Liver (tissue), 3 donors: ENCODE results near the gene ATP4B.

Experiments used
- ATF3 ChIP-seq: IDR thresholded peaks from 2 replicates; pipeline ENCODE4 v1.6.1; 2016; ENCODE audit warnings: antibody characterized with exemption
- CTCF ChIP-seq: fragments of 150-350 bp; IDR thresholded peaks from 2 replicates; pipeline ENCODE4 v1.5.1; 2017; ENCODE audit warnings: improper control_type of control experiment, low read depth, low read length; ENCODE audit not compliant: missing input control
- EGR1 ChIP-seq, 2 donors: IDR thresholded peaks; 2 replicates each; pipeline ENCODE4 v1.6.1; 2016 to 2018; ENCODE audit warnings: antibody characterized with exemption in 2 of 2, low read depth in 2 of 2
- HNF4G ChIP-seq: IDR thresholded peaks from 2 replicates; pipeline ENCODE4 v1.6.1; 2016; ENCODE audit warnings: antibody characterized with exemption
- MAX ChIP-seq: IDR thresholded peaks from 2 replicates; pipeline ENCODE4 v1.6.1; 2016; ENCODE audit warnings: antibody characterized with exemption
- RXRA ChIP-seq, 2 donors: IDR thresholded peaks; 2 replicates each; pipeline ENCODE4 v1.6.1; 2017 to 2018; ENCODE audit warnings: antibody characterized with exemption in 2 of 2, mild to moderate bottlenecking in 1 of 2
- SP1 ChIP-seq: IDR thresholded peaks from 2 replicates; pipeline ENCODE4 v1.6.1; 2018; ENCODE audit warnings: antibody characterized with exemption, mild to moderate bottlenecking
- TAF1 ChIP-seq: conservative IDR thresholded peaks from 2 replicates; pipeline ENCODE4 v1.6.1; 2016; ENCODE audit warnings: antibody characterized with exemption, mild to moderate bottlenecking
- YY1 ChIP-seq: IDR thresholded peaks from 2 replicates; pipeline ENCODE4 v1.6.1; 2016; ENCODE audit warnings: antibody characterized with exemption, mild to moderate bottlenecking
- TF ChIP-seq, protein P1 (sequence below): IDR thresholded peaks from 2 replicates; pipeline ENCODE4 v1.6.1; 2016; ENCODE audit warnings: antibody characterized with exemption, mild to moderate bottlenecking
- donor health status: healthy.
- donor health status: healthy.

DNA sequence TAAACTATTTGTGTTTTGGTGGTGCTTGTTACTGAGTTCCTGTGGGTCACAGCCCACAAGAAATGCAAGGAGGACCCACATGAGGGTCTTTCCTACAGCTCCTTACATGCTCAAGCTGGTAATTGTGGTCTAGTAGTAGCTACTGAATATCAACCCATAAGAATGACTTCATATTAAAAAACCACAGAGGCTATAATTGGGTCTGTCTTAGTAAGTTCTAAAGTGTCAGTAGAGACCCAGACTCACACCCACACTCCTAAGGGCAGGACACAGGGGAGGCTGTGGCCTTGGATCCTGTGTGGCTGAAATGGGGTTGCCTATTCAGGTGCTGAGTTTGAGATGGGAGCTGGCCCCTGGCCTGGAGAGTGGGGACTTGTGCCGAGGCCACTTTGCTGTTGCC is 53.8 kb downstream of the ATP4B start:
- TF ChIP-seq CTCF (no peak), ATF3 (no peak), YY1 (no peak), HNF4G (no peak), EGR1 (IDR thresholded peaks at IDR 0.05; ENCODE audit: low read depth in 2 of 2) (no peak), TAF1 (no peak), SP1 (no peak), RXRA (IDR thresholded peaks at IDR 0.05) (no peak), MAX (no peak)
- TF ChIP-seq, protein P1, sequence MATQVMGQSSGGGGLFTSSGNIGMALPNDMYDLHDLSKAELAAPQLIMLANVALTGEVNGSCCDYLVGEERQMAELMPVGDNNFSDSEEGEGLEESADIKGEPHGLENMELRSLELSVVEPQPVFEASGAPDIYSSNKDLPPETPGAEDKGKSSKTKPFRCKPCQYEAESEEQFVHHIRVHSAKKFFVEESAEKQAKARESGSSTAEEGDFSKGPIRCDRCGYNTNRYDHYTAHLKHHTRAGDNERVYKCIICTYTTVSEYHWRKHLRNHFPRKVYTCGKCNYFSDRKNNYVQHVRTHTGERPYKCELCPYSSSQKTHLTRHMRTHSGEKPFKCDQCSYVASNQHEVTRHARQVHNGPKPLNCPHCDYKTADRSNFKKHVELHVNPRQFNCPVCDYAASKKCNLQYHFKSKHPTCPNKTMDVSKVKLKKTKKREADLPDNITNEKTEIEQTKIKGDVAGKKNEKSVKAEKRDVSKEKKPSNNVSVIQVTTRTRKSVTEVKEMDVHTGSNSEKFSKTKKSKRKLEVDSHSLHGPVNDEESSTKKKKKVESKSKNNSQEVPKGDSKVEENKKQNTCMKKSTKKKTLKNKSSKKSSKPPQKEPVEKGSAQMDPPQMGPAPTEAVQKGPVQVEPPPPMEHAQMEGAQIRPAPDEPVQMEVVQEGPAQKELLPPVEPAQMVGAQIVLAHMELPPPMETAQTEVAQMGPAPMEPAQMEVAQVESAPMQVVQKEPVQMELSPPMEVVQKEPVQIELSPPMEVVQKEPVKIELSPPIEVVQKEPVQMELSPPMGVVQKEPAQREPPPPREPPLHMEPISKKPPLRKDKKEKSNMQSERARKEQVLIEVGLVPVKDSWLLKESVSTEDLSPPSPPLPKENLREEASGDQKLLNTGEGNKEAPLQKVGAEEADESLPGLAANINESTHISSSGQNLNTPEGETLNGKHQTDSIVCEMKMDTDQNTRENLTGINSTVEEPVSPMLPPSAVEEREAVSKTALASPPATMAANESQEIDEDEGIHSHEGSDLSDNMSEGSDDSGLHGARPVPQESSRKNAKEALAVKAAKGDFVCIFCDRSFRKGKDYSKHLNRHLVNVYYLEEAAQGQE = no peak
